ENCODE measurements around the gene PLCD4.
A peak's percentile ranks its signal among the peaks of the same experiment; 100 is the strongest.

Gene PLCD4

DNA sequence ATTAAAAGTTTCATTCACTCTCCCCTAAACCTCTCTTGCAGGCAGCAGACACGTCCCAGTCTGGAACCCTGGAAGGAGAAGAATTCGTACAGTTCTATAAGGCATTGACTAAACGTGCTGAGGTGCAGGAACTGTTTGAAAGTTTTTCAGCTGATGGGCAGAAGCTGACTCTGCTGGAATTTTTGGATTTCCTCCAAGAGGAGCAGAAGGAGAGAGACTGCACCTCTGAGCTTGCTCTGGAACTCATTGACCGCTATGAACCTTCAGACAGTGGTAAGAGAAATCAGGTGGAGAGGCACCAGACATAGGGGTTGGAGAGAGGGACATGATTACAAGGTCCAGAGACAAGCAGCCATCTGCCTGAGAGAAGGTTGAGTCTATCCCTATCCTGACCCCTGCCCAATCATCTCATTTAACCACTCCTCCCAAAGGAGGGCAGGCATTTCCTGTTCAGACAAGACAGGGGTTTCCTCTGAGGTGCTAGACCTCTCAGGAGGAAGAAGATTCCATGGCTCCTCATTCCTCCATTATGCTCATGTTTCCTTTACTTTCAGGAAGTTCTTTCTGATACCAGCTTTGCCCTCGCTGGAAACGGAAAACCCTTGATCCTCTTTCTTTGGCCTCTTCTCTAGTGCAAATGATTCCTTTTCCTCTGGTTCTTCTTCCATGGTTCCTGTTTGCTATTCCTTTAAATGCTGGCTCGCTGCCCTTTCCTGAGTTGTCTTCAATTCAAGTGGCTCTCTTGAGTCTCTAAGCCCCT, 15.1 kb downstream of the PLCD4 start:
- no peak for DNase-seq

DNA sequence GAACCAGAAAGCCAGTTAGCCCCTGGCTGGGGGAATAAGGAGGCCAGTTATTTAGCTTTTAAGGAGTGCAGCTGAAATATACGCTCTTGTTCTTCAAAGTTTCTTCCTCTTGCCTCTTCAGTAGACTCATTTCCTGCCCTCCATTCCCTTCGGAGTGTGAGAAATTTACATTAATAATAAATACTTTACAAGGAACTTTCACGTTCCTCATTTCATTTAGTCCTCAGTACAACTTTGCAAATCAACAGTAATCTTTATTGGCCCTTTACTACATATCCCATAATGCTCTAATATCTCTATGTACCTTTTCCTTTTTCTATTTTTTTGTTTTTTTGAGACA, 15.6 kb downstream of the PLCD4 start:
- DNase-seq: no peak

DNA sequence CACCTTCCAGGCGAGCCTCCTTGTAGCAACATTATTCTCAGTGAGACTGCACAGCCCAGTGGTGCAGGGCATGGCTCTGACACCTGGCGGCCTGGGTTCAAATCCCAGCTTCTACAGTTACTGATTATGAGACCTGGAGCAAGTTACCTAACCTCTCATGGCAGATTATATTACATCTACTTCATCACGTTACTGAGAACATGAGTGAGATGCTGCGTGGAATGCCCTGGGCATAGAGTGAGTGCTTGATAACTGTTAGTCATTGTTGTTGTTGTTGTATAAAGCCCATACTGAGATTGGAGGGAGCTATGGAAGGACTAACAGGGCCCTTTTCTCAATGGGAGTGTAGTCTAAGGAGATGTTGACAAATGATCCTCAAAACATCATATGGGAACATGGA, 18.7 kb downstream of the PLCD4 start:
- no peak for DNase-seq

DNA sequence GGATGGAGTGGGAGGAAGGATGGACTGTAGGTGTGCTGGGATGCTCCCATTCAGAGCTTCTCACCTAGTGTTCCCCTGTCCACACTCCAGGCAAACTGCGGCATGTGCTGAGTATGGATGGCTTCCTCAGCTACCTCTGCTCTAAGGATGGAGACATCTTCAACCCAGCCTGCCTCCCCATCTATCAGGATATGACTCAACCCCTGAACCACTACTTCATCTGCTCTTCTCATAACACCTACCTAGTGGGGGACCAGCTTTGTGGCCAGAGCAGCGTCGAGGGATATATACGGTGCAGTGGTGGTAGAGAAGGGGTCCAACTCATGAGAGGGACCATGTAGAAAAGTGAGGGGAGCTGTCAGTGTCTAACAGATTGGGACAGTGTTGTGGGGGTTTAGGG, 20.2 kb downstream of the PLCD4 start:
- DNase-seq: no peak

DNA sequence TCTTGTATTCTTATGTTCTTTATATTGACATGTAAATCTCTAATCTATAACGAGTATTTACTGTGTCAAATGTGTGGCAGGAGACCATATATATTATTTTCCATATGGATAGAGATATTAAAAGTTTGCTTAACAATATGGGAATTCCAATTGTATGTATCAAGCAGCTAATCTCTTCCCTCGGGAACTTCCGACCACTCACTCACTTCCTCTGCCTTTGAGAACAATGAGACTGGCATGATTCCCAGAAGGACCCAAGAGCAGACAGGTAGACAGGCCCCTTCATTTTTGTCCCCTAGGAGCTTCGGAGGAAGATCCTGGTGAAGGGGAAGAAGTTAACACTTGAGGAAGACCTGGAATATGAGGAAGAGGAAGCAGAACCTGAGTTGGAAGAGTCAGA, 24.1 kb downstream of the PLCD4 start:
- no peak for DNase-seq

DNA sequence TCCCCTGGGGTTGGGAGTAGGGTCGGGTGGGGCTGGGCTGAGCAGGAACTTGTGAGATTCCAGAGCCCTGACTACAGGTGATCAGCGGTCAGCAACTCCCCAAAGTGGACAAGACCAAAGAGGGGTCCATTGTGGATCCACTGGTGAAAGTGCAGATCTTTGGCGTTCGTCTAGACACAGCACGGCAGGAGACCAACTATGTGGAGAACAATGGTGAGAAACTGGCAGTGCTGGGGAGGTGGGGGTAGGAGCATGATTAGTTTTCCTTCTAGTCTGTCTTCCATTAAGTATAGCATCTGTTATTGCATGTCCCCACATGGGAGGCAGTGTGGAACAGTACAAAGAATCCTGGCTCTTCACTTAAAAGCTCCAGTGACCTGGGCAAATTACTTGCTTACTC, 28.0 kb downstream of the PLCD4 start:
- DNase-seq: no peak

DNA sequence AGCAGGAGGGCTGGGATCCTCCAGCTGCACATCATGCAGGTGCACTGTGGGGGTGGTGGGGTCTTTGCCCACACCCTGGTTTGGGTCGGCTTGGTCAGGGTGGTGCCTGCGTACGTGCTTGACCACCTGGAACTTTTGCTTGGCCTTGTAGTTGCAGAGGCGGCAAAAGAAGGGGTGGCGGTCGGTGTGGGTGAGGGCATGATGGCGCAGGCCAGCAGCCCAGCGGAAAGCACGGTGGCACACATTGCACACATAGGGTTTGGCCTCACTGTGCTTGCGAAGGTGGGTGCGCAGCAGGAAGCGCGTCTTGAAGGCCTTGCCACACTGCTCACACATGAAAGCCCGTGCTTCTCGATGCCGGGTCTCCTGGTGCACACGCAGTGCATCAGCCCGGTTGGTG, 30.7 kb downstream of the PLCD4 start:
- DNase-seq: no peak

DNA sequence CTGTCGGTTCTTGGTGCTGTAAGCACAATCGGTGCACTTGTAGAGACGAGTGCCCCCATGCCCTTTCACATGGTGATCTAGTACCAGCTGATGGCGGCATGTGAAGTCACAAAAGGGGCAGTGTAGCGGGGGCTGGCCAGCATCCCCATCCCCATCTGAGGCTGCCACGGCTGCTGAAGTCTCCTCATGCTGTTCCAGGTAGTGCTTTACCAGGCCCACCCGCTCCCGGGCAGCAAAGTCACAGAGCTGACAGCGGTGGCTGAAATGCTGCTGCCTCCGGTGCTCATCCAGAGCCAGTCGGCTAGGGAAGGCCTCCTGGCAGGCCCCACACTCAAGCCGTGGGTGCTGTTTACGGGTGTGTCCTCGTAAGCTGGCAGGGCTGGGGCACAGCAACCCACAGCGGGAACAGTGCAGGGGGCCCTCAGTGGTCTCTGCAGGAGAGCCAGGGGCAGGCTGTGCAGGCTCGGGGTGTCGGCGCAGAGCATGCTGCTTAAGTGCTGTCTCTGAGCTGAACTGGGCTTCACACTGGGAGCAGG, 34.5 kb downstream of the PLCD4 start:
- DNase-seq: no peak

DNA sequence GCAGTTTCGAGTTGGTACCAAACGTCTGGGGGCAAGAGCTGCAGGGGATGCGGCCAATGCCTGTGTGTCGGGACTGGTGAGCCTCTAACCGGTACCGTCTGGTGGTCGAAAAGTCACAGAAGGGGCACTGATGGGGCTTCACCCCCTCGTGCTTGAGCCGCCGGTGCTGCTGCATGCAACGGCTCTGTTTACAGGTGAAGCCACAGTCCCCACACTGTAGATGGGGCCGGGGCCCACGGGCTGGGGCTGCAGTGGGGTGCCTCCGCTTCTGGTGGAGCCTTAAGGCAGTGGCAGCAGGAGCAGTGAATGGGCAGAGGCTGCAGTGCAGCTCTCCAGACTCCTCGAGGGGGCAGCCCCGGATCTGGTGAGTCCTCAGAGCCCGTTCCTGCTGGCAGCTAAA, 35.1 kb downstream of the PLCD4 start:
- DNase-seq: no peak

DNA sequence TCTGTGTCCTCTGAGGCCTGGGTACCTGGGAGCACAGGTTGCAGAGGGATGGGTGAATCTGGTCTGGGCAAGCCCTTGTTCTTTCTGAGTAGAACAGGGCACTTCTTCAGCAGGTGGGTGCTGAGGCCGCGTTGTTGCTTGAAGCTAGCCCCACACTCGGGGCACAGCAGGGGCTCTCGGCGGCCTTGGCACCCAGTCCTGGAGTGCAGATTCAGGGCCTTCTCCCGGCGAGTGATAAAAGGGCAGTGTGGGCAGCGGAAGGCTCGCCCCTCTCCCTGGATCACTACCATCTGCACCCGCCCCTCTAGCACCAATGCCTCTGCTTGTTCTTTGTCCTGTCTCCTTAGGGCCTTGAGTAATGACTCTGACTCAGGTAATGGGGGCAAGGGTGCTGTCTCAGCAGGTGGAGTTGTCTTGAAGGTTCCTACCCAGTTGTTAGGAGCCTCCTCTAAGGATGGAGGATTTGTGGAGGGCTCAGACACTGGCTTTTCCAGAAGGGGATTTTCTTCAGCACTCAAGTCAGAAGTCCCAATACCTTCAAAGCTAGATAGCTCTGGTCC, 36.1 kb downstream of the PLCD4 start:
- DNase-seq: no peak

DNA sequence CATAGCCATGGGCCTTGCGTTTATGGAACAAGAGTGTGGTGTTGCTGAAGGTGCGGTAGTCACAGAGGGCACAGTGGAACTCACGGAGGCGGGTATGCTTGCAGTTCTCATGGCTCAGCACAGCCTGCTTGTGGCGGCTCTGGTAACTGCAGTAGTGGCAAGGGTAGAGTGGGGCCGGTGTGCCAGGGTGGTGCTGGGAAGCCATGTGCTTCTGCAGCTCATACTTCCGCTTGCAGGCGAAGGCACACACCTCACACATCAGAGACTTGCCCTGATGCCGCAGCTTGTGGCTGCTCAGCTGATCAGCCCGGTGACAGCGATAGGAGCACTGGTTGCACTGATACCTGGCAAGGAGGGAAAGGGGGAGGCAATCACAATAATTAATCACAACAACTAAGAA, 37.0 kb downstream of the PLCD4 start:
- DNase-seq: no peak

DNA sequence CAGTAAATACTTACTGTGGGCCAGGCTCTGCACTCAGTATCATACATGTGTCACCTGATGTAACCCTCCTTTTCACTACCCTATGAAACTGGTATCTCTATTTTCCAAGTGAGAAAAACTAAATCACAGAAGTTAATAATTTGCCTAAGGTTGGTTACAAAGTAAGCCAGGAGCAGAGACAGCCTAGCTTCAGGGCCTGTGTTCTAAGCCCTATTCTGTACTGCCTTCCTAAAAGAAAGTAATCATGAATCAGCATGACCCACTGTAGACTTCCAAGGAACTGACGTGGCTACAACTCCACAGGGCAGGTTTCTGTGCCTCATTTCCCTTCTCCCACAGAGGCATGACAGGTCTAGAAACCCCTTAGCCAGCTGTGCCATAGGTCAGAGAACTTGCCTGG, 37.4 kb downstream of the PLCD4 start:
- DNase-seq: no peak

DNA sequence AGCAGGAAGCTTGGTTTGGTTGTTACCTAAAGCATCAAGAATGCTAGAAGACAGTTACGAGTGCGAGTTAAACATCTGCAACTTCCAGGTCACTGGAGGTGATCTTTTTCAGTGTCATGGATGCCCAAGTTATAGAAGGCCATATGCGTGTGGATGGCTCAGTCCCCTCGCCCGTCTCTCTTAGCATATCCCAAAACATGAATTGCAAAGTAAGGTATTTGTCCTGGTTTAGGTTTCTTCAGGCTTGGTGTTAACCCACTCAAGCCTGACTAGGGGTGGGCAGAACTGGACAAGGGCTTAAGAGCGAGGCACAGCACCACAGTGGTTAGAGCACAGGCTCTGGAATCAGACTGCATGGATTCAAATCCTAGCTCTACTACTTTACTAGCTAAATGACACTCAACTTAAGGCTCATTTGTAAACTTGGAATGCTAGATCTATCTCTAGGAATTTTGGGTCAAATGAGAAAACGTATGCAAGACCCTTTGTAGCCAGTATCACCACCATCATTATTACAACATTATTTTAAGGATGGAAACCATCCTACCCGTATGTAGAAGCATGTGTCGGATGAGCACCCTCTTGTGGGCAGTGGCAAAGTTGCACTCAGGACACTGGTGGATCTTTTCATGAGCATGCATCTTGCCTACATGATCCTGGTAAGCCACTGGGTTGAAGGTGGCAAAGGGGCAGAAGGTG, 40.5 kb downstream of the PLCD4 start:
- DNase-seq: peak; percentile 62

DNA sequence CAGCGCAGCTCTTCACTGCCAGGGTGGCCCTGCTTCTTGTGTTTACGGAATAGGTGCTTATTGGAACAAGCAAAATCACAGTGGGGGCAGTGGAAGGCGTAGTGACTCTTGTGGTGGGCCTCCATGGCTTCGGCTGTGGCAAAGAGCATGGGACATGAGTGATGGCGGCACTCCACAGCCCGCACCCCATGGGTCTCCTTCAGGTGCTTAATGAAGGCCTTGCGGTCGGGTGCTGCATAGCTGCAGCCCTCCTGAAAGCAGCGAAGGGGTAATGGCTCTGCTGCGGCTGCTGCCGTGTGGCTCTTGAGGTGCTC, 41.0 kb downstream of the PLCD4 start:
- no peak for DNase-seq

DNA sequence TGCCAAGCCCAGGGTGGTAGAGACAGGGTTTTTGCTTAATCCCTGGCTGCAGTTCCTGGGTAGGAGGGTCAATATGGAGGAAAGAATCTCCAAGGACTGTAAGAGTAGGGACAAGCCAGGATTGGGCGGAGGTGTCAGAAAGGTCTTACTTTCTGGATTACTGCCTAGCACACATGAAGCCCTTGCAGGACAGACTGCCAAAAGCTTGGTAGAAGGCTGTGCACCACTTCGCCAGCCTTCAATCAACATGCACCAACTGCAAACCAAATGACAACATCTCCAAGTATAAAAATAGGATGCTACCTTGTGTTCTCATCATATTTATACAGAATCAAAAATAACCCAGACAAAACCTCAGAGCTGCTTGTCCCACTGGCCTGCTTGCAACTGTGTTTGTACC, 48.1 kb downstream of the PLCD4 start:
- no peak for DNase-seq

DNA sequence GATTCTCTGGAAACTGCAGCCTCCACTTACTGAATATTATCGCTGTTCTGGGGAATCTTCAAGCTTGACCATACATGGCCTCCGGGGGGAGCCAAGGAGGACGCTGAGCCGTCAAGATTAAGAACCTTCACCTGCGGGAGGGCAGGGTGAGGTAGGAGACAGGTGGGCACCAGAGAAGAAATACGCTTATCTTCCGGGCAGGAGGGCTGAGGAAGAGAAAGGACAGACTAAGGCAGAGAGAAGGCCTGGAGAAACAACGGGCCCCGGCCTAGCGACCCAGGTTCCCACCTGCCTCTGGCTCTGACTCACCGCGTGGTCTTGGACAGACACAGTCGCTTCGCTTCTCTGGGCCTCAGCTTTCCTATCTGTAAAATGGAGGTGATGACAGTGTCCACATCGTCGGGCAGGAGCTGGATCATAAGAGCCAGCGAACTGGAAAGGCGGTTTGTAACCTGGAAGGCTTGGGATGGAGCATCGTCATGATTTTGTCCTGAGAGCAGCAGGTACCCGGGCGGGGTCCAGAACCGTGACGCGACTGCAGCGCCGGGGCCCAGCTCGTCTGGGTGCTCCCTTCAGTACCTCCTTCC, 51.1 kb downstream of the PLCD4 start:
- peak; percentile 50 for DNase-seq

DNA sequence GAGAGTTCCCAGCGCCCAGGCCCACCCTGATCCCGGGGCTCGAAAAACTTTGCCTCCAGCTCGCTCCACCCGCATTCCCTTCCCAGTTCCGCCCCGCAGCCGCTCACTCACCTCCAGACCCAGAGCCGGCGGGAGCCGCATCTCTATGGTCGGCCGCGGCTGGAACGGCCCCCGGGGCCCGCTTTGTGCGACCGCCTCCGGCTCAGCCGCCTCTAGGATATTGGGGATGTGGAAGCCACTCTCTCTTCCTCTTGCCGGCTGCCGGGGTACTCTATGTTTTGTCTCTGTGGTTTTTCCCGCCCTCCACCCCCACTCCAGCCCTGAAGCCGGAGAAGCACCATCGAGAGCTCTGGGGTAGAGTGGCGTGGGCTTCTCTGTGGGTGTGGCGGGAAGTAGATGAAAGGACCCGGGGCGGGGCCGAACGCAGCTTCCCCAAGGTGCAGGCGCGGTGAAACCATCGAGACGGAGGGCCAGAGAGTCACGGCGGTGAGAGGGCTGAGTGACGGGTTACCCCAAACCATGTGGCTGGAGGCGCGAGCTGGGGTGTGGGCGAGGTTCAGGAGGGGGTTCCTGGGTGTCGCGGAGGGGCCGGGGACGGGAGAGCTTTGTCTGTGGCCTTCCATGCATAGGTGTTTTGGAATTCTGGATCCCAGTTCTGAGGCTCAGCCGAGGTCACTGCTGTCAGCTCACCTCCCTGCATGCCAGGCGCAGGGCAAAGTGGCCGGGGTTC, 51.7 kb downstream of the PLCD4 start, which contains the start of the genes BCS1L and ZNF142:
BCS1L (plus strand) TSS at position 426 of the 730 bp plus-strand sequence. CDS start 1,305 bp downstream, outside the sequence.
ZNF142 (minus strand) TSS at position 366 of the 730 bp plus-strand sequence. CDS start 3,194 bp downstream, outside the sequence.
- DNase-seq: peak; percentile 96

DNA sequence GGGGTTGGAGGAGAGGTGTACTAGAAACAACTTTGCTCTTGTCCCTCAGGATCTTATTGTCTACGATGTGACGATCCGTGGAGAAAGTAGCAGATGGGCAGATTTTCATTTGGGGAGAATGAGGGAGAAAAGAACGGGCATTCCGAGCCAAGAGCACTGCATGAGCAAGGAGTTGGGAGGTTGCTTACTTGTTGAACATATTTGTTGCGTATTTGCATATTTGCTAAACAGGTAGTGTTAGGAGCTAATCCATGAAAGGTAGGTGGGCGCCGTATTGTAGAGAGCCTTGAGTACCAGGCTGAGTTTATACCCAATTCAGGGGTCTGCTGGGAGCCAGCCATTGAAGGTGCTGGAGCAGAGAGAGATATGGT, 52.3 kb downstream of the PLCD4 start:
- no peak for DNase-seq

DNA sequence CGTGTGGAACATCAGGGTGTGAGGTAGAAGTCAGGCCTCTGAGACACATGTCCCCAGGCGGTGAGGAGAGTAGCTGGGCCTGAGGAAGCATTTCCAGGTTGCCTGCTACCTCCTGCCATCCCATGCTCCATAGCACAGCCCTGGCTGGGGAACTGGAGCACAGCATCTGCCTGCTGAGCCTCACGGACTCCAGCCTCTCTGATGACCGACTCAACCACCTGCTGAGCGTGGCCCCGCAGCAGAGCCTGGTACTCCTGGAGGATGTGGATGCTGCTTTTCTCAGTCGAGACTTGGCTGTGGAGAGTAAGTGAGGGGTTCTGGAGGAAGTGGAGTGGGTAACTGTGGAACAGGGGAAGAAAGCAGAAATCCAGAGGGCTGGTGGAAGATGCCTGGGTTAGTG, 54.7 kb downstream of the PLCD4 start:
- no peak for DNase-seq

DNA sequence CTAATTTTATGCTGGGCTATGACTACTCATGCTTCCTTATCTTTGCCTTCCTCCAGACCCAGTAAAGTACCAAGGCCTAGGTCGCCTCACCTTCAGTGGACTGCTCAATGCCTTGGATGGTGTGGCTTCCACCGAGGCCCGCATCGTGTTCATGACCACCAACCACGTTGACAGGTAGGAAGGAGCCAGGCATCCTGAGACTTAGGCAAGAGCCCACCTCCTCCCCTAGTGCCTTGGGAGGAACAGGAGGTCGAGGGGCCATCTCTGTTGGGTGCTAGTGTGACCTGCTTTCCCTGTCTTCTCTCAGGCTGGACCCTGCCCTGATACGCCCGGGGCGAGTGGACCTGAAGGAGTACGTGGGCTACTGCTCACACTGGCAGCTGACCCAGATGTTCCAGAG, 55.1 kb downstream of the PLCD4 start:
- DNase-seq: no peak

DNA sequence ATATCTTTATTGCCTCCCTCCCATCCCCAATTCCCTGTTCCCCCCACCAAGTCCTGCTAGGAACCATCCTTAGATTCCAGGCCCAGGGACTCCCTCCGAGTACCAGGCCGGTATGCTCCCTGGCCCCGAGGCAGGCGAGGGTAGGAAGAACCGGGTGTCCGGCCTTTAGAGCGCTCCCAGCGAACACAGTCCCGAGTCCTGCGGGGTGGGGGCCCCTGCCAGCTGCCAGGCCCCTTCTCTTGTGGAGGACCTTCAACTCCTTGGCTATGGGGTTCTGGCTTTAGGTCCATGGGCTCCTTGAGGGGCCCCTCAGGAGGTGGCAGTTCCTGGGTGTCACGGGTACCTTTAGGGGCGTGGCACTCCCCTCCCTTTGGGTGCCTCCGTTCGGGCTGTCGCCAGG, 56.2 kb downstream of the PLCD4 start:
- DNase-seq: no peak

DNA sequence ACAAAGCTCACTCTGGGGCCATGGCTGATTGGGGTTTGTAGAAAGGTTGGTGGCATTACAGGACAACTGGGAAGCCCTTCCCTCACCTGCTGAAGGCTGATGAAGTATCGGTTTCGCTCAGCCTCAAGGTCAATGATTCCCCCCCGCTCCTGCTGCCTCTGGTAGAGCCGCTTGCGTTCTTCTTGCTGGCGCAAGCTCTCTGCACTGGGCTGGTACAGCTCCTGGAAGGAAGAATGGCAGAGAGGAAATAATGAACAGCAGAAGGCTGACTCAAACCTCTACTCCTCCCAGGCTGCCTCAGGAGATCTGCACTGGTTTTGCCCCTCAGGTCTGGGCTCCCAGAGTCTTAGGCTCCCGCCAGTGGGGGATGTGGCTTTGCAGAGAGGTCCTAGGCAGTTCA, 57.0 kb downstream of the PLCD4 start:
- DNase-seq: no peak

DNA sequence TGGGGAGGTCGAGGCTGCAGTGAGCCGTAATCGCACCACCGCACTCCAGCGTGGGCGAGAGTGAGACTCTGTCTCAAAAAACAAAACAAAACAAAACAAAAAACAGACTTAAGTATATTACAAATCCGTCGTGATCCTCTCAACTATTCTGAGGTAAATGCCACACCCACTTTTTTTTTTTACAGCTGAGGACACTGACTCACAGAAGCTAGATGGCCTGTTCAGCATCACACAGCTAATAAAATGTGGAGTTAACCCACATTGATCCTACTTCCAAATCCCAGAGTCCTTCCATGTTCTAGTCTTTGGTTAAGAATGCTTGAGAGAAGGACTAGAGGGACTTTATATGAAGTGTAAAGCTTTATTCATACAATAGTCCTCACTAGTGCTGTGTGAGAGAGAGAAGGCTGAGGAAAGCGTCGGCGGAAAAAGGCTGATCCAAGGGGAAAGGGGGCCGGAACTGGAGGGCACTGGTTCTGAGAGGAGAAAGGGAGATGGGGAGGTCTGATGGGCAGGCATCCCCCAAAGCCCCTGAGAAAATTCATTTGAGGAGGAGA, 63.5 kb downstream of the PLCD4 start:
- DNase-seq: no peak

Measured in CD4-positive, alpha-beta T cell treated with Interleukin-6 for 4 hours (primary cell).